ENCODE results near the gene FAM149B1.

Gene FAM149B1

DNA sequence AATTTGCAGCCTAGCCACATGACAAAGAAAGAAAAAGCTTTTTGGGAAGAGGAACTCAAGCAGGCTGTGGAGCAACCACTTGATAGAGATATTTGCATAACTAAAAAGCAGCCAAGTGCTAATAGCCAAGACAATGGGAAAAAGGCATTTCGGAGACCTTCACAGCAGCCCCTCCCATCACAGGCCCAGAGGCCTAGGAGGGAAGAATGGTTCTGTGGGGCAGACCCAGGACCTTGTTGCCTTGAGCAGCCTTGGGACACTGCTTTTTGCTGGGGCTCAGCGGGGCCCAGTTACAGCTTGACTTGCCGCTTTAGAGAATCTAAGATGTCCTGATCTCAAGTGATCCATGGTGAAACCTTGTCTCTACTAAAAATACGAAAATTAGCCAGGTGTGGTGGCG is 38.5 kb downstream of the FAM149B1 start:
- no peaks in the 10 kb centered on the region for H3K27me3 ChIP-seq
- no peak for DNase-seq
- H3K36me3 ChIP-seq, result no peaks in the 10 kb centered on the region
- no peak overlapping the region for H3K4me3 ChIP-seq (ENCODE audit: low read depth, low read length)
- TF ChIP-seq, protein P1, sequence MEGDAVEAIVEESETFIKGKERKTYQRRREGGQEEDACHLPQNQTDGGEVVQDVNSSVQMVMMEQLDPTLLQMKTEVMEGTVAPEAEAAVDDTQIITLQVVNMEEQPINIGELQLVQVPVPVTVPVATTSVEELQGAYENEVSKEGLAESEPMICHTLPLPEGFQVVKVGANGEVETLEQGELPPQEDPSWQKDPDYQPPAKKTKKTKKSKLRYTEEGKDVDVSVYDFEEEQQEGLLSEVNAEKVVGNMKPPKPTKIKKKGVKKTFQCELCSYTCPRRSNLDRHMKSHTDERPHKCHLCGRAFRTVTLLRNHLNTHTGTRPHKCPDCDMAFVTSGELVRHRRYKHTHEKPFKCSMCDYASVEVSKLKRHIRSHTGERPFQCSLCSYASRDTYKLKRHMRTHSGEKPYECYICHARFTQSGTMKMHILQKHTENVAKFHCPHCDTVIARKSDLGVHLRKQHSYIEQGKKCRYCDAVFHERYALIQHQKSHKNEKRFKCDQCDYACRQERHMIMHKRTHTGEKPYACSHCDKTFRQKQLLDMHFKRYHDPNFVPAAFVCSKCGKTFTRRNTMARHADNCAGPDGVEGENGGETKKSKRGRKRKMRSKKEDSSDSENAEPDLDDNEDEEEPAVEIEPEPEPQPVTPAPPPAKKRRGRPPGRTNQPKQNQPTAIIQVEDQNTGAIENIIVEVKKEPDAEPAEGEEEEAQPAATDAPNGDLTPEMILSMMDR (IDR thresholded peaks at IDR 0.05; ENCODE audit: low read depth, low read length), result no peak
- H3K4me1 ChIP-seq, result no peaks in the 10 kb centered on the region
- no peaks in the 10 kb centered on the region for H3K9me3 ChIP-seq

DNA sequence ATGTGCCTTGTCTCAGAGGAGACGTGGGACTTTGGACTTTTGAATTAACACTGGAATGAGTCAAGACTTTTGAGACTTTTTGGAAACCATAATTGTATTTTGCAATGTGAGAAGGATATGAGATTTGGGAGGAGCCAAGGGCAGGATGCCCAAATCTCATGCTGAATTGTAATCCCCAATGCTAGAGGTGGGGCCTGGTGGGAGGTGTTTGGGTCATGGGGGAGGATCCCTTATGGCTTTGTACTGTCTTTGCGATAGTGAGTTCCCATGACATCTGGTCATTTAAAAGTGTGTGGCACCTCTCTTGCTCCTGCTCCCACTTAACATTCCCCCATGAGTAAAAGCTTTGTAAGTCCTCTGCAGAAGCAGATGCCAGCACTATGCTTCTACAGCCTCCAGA is 40.0 kb downstream of the FAM149B1 start:
- TF ChIP-seq, protein P1 (IDR thresholded peaks at IDR 0.05; ENCODE audit: low read depth, low read length), result no peak
- DNase-seq, result no peak
- Histone ChIP-seq H3K4me3 (ENCODE audit: low read depth, low read length) (no peak overlapping the region), H3K36me3 (no peaks in the 10 kb centered on the region), H3K27me3 (no peaks in the 10 kb centered on the region), H3K9me3 (no peaks in the 10 kb centered on the region), H3K4me1 (no peaks in the 10 kb centered on the region)

DNA sequence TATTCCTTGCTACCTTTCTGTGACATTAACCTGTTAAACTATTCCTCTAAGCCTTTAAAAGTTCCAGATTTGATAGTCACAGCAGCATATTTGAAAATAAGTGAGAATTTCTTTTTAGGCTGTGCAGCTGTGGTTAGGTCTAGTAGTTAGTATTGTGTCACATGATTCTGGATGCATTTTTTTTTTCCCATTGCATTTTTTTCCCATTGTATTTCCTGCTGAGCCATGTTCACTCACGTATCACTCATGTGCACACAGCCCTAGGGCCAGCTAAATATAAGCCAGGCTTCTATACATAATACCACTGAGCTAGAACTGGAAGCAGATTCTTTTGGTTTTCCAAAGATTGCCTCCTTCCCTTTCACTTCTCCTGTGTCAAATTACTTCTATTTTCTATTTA is 41.8 kb downstream of the FAM149B1 start:
- Histone ChIP-seq H3K4me3 (ENCODE audit: low read depth, low read length) (no peak overlapping the region), H3K9me3 (no peaks in the 10 kb centered on the region), H3K36me3 (no peaks in the 10 kb centered on the region), H3K27me3 (no peaks in the 10 kb centered on the region), H3K4me1 (no peaks in the 10 kb centered on the region)
- TF ChIP-seq, protein P1 (IDR thresholded peaks at IDR 0.05; ENCODE audit: low read depth, low read length), result no peak
- DNase-seq, result no peak

DNA sequence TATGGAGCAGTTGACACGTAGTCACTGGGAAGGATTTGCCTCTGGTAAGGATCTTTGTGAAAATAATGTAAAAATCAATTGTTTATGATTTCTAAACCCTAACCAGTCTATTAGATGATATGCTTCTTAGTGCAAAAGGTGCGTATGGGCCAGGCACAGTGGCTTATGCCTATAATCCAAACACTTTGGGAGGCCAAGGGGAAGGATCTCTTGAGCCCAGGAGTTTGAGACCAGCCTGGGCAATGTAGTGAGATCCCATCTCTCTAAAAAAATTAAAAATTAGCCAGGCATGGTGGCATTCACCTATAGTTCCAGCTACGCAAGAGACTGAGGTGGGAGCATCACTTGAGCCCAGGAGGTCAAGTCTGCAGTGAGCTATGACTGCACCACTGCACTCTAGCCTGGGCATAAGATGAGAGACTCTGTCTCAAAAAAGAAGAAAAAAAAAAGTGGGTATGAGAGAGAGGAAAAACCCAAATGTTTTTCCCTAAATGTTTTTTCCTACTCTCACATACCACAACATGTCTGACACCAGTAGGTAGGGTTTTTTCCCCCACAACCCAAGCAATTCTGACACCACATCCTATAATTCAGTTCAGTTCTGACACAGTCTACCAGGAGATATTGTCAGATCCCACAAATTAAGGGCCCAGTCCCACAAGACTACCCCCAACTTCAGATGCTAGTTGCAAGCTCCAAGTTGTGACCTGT is 42.6 kb downstream of the FAM149B1 start:
- Histone ChIP-seq H3K27me3 (no peaks in the 10 kb centered on the region), H3K9me3 (no peaks in the 10 kb centered on the region), H3K36me3 (no peaks in the 10 kb centered on the region), H3K4me1 (no peaks in the 10 kb centered on the region), H3K4me3 (ENCODE audit: low read depth, low read length) (no peak overlapping the region)
- TF ChIP-seq, protein P1 (IDR thresholded peaks at IDR 0.05; ENCODE audit: low read depth, low read length), result no peak
- no peak for DNase-seq

DNA sequence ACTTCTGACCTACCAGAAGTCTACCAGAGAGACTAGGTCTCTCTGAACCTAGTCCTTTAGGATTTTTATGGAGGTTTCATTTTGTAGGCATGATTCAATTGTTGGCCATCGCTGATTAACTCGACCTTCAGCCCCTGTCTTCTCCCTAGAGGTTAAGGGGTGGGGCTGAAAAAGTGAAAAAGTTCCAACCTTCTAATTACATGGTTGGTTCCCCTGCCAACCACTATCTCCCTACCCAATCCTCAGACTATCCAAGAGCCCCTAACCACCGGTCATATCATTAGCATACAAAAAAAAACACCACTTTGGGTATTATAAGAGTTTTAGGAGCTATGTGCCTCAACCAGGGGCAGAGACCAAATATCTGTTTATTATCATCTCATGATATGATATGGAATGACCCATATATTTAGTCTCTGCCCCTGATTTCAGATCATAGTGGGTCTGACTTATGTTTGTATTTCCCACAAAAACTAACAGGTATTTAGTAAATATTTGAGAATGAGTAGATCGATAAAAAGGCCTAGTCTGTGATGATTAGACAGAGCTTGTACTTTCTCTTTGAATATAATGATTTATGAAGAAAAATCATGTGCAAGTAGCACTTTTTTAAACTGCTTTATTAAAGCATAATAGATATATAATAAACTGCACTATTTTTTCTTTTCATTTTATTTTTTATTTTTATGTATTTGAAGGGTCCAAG is 43.3 kb downstream of the FAM149B1 start:
- no peak for DNase-seq
- H3K27me3 ChIP-seq, result no peaks in the 10 kb centered on the region
- no peak overlapping the region for H3K4me3 ChIP-seq (ENCODE audit: low read depth, low read length)
- H3K36me3 ChIP-seq, result no peaks in the 10 kb centered on the region
- no peaks in the 10 kb centered on the region for H3K4me1 ChIP-seq
- H3K9me3 ChIP-seq, result no peaks in the 10 kb centered on the region
- TF ChIP-seq, protein P1 (IDR thresholded peaks at IDR 0.05; ENCODE audit: low read depth, low read length), result no peak

DNA sequence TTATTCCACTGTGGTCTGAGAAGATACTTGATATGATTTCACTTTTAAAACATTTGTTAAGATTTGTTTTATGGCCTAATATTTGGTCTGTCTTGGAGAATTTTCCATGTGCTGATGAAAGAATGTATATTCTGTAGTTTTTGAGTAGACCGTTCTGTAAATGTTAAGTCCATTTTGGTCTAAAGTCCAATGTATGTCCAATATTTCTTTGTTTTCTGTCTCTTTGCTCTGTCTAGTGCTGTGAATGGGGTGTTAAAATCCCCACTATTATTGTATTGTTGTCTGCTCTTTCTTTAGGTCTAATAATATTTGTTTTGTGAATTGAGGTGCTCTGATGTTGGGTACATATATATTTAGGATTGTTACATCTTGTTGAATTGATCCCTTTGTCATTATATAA is 47.8 kb downstream of the FAM149B1 start:
- H3K27me3 ChIP-seq, result no peaks in the 10 kb centered on the region
- no peak for DNase-seq
- H3K36me3 ChIP-seq, result no peaks in the 10 kb centered on the region
- H3K4me1 ChIP-seq, result no peaks in the 10 kb centered on the region
- no peaks in the 10 kb centered on the region for H3K9me3 ChIP-seq
- H3K4me3 ChIP-seq (ENCODE audit: low read depth, low read length), result no peak overlapping the region
- TF ChIP-seq, protein P1 (IDR thresholded peaks at IDR 0.05; ENCODE audit: low read depth, low read length), result no peak
